Measurements from ENCODE around the gene ATP2B3. TPM values are rescaled to one million over a fixed set of nuclear protein-coding genes. Genes with fewer than 3 reads are reported as not detected.

The ATP2B3 gene
- total and polyA plus RNA-seq, 4 donors = 11.8 to 20.1 (median 16.6) TPM

DNA sequence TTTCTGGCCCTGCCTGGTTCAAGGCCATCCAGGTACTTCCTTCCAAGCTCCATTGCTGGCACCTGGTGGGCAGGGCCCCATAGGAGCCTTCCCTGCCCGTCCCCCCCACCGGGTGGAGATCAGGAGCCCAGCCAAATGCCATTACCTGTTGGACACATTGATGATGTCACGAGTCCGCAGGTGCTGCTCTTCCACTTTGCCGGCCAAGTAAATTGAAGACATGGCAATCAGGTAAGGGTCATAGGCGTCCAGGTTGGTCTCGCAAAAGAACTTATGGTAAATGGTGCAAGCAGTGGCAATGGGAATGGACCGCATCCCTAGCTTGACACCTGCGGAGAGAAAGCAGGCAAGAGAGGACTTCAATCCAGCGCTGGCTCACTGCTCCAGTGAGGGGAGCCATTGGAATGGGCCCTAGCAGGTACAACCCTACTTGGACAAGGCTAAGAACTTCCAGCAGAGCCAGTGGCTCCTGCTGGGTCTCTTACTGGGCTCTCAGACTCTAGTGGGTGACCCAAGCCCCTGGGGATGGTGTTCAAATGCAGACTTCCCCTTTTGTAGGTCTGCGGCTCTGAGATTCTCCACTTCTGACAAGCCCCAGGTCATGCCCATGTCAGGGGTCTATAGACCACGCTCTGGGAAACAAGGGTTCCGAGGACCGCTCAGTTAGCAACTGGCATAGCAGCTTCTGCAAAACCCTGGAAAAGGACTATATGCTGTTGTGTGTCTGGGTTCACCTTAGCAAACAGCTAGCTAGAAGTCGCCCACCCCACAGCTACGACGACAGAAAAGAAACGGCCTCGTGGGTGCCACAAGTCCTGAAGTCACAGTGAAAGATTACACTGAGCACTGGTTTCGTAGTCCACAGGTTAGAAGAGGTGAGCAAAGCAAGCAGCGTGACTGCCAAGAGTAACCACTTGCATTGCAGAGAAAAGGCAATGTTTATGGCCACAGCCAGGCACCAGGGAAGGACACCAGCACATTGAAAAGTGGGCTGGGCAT, 78.7 kb downstream of the ATP2B3 start:
- peaks cover 15% of the 10 kb centered on the region for H3K4me1 ChIP-seq (ENCODE audit: control insufficient read depth, insufficient read depth, low read length)
- WGBS (ENCODE audit: insufficient coverage) = 88% methylated on average over 21 of the region's 21 CpGs
- no peak for DNase-seq (ENCODE audit: low read depth in 4 of 6, low spot score in 6 of 6)
- H3K9me3 ChIP-seq (ENCODE audit: control insufficient read depth, insufficient read depth, low read length) = no peaks in the 10 kb centered on the region
- H3K27ac ChIP-seq (ENCODE audit: low read depth, low read length) = no peak overlapping the region
- H3K36me3 ChIP-seq (ENCODE audit: control insufficient read depth, insufficient read depth, low read length) = peaks cover 47% of the 10 kb centered on the region
- H3K27me3 ChIP-seq (ENCODE audit: control insufficient read depth, insufficient read depth, low read length) = no peaks in the 10 kb centered on the region
- H3K4me3 ChIP-seq (ENCODE audit: low read depth, low read length) = no peak overlapping the region

DNA sequence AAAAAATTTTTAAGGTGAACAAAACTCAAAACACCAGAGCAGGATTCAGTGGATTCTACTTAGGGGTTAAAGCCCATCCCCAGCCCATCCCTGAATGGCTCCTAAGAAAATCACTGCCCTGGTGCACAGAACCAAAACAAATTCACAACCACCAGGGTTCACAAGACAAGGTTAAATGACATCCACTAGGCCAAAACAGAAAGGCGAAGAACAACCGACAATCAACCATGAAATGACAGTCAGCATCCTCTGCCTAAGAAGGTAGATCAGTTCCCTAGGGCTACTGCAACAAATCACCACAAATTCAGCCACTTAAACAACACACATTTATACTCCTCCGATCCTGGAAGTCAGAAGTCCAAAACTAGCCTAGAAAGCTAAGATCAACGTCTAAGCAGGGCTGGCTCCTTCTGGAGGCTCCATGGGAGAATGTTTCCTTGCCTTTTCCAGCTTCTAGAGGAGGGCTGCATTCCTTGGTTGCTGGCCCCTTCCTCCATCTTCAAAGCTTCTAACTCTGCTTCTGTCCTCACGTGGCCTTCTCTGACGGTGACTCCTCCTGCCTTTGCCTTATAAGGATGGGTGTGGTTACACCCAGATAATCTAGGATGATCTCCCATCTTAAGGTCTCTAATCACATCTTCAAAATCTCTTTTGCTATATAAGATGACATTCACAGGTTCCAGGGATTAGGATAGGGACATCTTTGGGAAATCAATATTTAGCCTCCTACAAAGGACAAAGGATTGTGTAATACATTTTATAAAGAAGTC, 79.7 kb downstream of the ATP2B3 start:
- Histone ChIP-seq H3K27ac (ENCODE audit: low read depth, low read length) (no peak overlapping the region), H3K4me3 (ENCODE audit: low read depth, low read length) (no peak overlapping the region), H3K4me1 (ENCODE audit: control insufficient read depth, insufficient read depth, low read length) (peaks cover 19% of the 10 kb centered on the region), H3K9me3 (ENCODE audit: control insufficient read depth, insufficient read depth, low read length) (no peaks in the 10 kb centered on the region), H3K36me3 (ENCODE audit: control insufficient read depth, insufficient read depth, low read length) (peaks cover 37% of the 10 kb centered on the region), H3K27me3 (ENCODE audit: control insufficient read depth, insufficient read depth, low read length) (no peaks in the 10 kb centered on the region)
- WGBS (ENCODE audit: insufficient coverage) = 86% methylated on average over 4 of the region's 6 CpGs
- DNase-seq (ENCODE audit: low read depth in 4 of 6, low spot score in 6 of 6) = no peak

DNA sequence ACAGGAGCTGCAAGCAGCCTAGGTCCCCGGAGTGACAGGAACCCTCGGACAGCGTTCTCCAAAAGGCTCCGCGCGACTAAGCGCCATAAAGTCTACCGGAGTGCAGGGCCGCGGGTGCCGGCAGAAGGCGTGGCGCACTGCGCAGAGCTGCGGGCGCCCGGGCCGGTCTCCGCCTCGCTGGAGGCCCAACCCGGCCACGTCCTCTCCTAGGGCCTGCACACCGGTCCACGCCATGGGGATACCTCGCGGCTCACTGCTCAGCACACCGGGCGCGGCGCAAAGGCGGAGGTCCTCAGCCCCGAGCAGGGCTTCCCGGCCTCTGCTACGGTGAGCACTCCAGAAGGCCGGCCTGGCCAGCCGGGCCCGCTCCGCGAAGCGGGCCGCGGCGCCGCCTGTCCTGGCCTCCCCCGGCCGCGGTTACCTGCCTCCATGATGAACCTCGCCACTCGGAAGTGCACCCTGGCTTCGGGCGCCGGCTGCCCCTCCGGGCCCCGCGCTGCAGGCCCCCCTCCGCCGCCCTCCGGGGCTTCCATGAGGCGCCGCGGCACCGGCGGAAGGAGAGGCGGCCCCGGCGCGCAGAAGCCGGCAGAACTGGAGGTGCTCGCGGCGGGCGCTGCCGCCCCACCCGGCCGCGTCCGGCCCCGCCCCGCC, 81.2 kb downstream of the ATP2B3 start, which contains the start of gene CCNQ:
CCNQ (minus strand) TSS at position 599 of the 651 bp plus-strand sequence; CDS start at position 533, 66 bp downstream.
- H3K27me3 ChIP-seq (ENCODE audit: control insufficient read depth, insufficient read depth, low read length) = no peaks in the 10 kb centered on the region
- no peaks in the 10 kb centered on the region for H3K9me3 ChIP-seq (ENCODE audit: control insufficient read depth, insufficient read depth, low read length)
- WGBS (ENCODE audit: insufficient coverage) = 15% methylated on average over 75 of the region's 79 CpGs
- H3K4me3 ChIP-seq (ENCODE audit: low read depth, low read length) = peak within 1 kb of the TSS; percentile 61
- peak in 2 of 6 donors; percentile 15 to 37 for DNase-seq (ENCODE audit: low read depth in 4 of 6, low spot score in 6 of 6)
- H3K4me1 ChIP-seq (ENCODE audit: control insufficient read depth, insufficient read depth, low read length) = peaks cover 17% of the 10 kb centered on the region
- peaks cover 23% of the 10 kb centered on the region for H3K36me3 ChIP-seq (ENCODE audit: control insufficient read depth, insufficient read depth, low read length)
- H3K27ac ChIP-seq (ENCODE audit: low read depth, low read length) = peak within 1 kb of the TSS; percentile 52

DNA sequence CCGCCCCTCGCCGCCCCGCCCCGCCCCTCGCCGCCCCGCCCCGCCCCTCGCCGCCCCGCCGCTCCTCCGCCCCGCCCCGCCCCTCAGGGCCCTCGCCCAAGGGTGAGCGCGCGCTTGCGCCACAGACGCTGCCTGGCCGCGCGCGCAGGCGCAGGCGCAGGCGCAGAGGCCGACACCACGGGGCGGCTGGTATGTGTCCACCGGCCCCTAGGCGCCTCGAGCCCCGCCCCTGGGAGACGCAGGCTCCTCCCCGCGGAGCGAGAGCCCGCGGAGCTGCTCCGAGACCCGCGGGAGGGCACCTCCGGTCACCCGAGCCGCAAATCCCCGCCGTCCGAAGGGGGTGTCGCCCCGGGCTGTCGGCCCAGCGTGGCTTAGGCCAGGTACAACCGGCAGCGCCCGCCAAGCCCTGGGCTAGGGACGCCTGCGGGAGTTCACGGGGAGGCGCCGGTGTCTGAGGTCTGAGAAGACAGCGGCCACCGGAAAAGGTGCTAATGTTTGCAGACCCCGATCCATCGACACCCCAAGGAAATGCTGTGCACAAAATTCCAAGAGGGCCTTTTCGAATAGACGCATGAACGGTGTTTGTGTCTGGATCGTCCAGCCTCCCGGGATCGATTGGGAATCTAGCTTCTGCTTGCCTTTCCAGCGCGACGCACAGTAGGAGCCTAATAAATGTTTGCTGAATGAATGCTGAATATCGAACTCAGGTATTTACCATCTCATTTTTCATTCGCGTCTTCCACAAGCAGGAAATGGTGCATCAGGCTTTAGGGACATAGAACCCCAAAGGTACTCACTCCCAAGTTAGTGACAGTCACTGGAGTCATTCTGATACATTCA, 82.0 kb downstream of the ATP2B3 start:
- no peaks in the 10 kb centered on the region for H3K27me3 ChIP-seq (ENCODE audit: control insufficient read depth, insufficient read depth, low read length)
- peaks cover 16% of the 10 kb centered on the region for H3K36me3 ChIP-seq (ENCODE audit: control insufficient read depth, insufficient read depth, low read length)
- 13% methylated on average over 71 of the region's 79 CpGs for WGBS (ENCODE audit: insufficient coverage)
- peak in 5 of 6 donors; percentile 62 to 95 (median 78) for DNase-seq (ENCODE audit: low read depth in 4 of 6, low spot score in 6 of 6)
- H3K27ac ChIP-seq (ENCODE audit: low read depth, low read length) = peak overlapping the region; percentile 52
- peaks cover 17% of the 10 kb centered on the region for H3K4me1 ChIP-seq (ENCODE audit: control insufficient read depth, insufficient read depth, low read length)
- peak overlapping the region; percentile 61 for H3K4me3 ChIP-seq (ENCODE audit: low read depth, low read length)
- H3K9me3 ChIP-seq (ENCODE audit: control insufficient read depth, insufficient read depth, low read length) = no peaks in the 10 kb centered on the region

DNA sequence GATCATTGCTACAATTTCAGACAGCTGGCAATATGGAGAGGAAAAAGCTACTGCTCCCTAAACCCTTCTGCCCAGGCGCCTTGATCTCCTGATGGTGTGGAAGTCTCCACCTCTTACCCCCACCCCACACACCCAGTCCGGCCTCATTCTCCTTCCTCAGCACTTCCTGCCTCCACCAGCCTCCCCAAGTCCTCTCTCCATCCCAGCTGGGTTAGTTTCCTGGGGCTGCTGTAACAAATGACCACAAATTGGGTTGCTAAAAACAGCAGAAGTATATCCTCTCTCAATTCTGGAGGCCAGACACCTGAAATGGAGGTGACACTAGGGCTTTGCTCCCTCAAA, 82.6 kb downstream of the ATP2B3 start:
- DNase-seq (ENCODE audit: low read depth in 4 of 6, low spot score in 6 of 6) = no peak
- WGBS (ENCODE audit: insufficient coverage) = 14% methylated on average over 2 of the region's 2 CpGs
- Histone ChIP-seq H3K4me3 (ENCODE audit: low read depth, low read length) (peak overlapping the region; percentile 61), H3K27me3 (ENCODE audit: control insufficient read depth, insufficient read depth, low read length) (no peaks in the 10 kb centered on the region), H3K9me3 (ENCODE audit: control insufficient read depth, insufficient read depth, low read length) (no peaks in the 10 kb centered on the region), H3K36me3 (ENCODE audit: control insufficient read depth, insufficient read depth, low read length) (peaks cover 13% of the 10 kb centered on the region), H3K4me1 (ENCODE audit: control insufficient read depth, insufficient read depth, low read length) (peaks cover 17% of the 10 kb centered on the region), H3K27ac (ENCODE audit: low read depth, low read length) (no peak overlapping the region)

DNA sequence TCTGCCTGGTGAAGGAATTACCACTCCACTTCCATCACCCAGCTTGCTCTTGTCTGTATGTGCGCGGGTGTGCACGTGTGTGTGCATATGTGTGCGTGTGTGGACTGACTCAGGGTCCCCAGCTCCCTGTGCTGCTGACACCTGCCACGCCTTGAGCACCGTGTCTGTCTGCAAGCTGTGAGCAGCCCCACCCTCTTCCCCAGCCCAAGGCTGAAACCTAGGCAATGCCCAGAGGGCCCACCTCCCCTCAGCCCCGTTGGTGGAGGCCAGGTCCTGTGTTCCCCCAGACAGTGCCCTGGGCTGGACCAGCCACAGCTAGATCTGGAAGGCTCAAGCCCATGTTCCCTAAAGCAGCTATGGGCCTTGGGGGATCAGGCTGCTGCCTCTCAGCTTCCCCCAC, 83.5 kb downstream of the ATP2B3 start:
- Histone ChIP-seq H3K27ac (ENCODE audit: low read depth, low read length) (no peak overlapping the region), H3K4me3 (ENCODE audit: low read depth, low read length) (no peak overlapping the region), H3K36me3 (ENCODE audit: control insufficient read depth, insufficient read depth, low read length) (peaks cover 5% of the 10 kb centered on the region), H3K4me1 (ENCODE audit: control insufficient read depth, insufficient read depth, low read length) (peaks cover 17% of the 10 kb centered on the region), H3K9me3 (ENCODE audit: control insufficient read depth, insufficient read depth, low read length) (no peaks in the 10 kb centered on the region), H3K27me3 (ENCODE audit: control insufficient read depth, insufficient read depth, low read length) (no peaks in the 10 kb centered on the region)
- DNase-seq (ENCODE audit: low read depth in 4 of 6, low spot score in 6 of 6) = no peak
- 93% methylated on average over 7 of the region's 7 CpGs for WGBS (ENCODE audit: insufficient coverage)

DNA sequence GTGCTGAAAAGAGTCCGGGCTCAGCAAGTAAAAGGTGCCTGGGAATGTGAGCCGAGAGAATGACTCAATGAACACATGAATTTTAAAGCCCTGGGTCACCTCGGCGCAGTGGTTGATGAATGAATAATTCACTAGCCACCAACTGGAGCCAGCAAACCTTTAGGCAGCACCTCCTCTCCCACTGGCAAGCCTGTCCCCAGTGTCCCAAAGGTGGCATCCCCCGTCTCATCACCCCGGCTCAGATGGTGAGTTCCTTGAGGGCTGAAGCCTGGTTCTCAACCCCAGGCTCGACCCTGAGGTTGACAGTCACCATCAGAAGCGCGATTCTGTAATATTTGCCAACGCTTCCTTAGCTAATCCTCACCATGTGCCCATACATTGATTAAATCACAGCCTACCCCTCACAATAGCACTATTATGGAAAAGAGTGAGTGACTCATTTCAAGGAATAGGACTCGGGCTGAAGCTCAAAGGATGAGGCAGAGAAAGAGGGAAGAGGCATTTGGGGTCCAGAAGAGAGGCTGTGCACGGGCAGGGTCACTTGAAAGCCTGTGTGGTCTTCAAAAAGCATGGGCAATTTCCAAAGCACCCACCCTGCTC, 84.2 kb downstream of the ATP2B3 start:
- H3K4me1 ChIP-seq (ENCODE audit: control insufficient read depth, insufficient read depth, low read length) = peaks cover 17% of the 10 kb centered on the region
- 79% methylated on average over 9 of the region's 12 CpGs for WGBS (ENCODE audit: insufficient coverage)
- H3K4me3 ChIP-seq (ENCODE audit: low read depth, low read length) = no peak overlapping the region
- H3K27me3 ChIP-seq (ENCODE audit: control insufficient read depth, insufficient read depth, low read length) = no peaks in the 10 kb centered on the region
- DNase-seq (ENCODE audit: low read depth in 4 of 6, low spot score in 6 of 6) = no peak
- no peak overlapping the region for H3K27ac ChIP-seq (ENCODE audit: low read depth, low read length)
- no peaks in the 10 kb centered on the region for H3K9me3 ChIP-seq (ENCODE audit: control insufficient read depth, insufficient read depth, low read length)
- H3K36me3 ChIP-seq (ENCODE audit: control insufficient read depth, insufficient read depth, low read length) = peaks cover 4% of the 10 kb centered on the region

DNA sequence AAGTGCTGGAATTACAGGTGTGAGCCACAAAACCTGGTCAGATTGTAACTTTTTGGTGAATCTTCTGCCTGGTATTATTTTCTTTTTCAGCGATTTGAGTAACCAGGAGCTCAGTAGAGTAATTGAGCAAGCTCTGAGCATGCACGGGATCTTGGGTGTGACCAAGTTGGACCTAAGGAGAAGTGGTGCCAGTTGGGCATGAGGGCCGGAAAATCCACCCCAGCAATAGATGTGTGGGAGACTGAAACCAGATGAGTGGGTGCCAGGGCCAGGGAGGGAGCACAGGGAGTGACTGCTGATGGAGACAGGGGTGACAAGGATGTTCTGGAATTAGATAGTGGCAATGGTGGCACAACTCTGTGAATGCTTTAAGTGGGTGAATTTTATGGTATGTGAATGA, 85.2 kb downstream of the ATP2B3 start:
- Histone ChIP-seq H3K36me3 (ENCODE audit: control insufficient read depth, insufficient read depth, low read length) (peaks cover 4% of the 10 kb centered on the region), H3K4me1 (ENCODE audit: control insufficient read depth, insufficient read depth, low read length) (peaks cover 17% of the 10 kb centered on the region), H3K27me3 (ENCODE audit: control insufficient read depth, insufficient read depth, low read length) (no peaks in the 10 kb centered on the region), H3K27ac (ENCODE audit: low read depth, low read length) (no peak overlapping the region), H3K9me3 (ENCODE audit: control insufficient read depth, insufficient read depth, low read length) (no peaks in the 10 kb centered on the region), H3K4me3 (ENCODE audit: low read depth, low read length) (no peak overlapping the region)
- DNase-seq (ENCODE audit: low read depth in 4 of 6, low spot score in 6 of 6) = no peak
- WGBS (ENCODE audit: insufficient coverage) = 86% methylated on average over 3 of the region's 3 CpGs
